SK-N-SH (cell line): ENCODE results near the gene XRN1.

Source experiments
- CHD2 ChIP-seq: fragments of 150-350 bp; IDR thresholded peaks from 2 replicates; pipeline ENCODE4 v1.6.1; 2018; ENCODE audit warnings: low read length; ENCODE audit not compliant: partially characterized antibody
- FOSL2 ChIP-seq: IDR thresholded peaks from 2 replicates; pipeline ENCODE4 v1.4.0; 2012; ENCODE audit warnings: low read depth, mild to moderate bottlenecking, moderate library complexity, borderline replicate concordance
- NFIC ChIP-seq: IDR thresholded peaks from 2 replicates; pipeline ENCODE4 v1.4.0; 2012; ENCODE audit warnings: borderline replicate concordance
- POLR2AphosphoS5 ChIP-seq: IDR thresholded peaks from 2 replicates; pipeline ENCODE4 v1.6.1; 2012; ENCODE audit warnings: low read depth, low read length
- SMC3 ChIP-seq: IDR thresholded peaks from 2 replicates; pipeline ENCODE4 v1.6.1; 2012; ENCODE audit warnings: low read depth, low read length, improper control_type of control experiment
- TAF1 ChIP-seq: IDR thresholded peaks from 2 replicates; pipeline ENCODE4 v1.6.1; 2012; ENCODE audit warnings: low read depth, mild to moderate bottlenecking, low read length, moderate library complexity, borderline replicate concordance
- TEAD4 ChIP-seq: IDR thresholded peaks from 2 replicates; pipeline ENCODE4 v1.4.0; 2012; ENCODE audit warnings: mild to moderate bottlenecking, borderline replicate concordance; ENCODE audit not compliant: insufficient read depth
- TF ChIP-seq, protein P1 (sequence below): fragments of 200-600 bp; sonication (generic); IDR thresholded peaks from 2 replicates; pipeline ENCODE4 v1.6.1; 2017; ENCODE audit warnings: antibody characterized with exemption, mild to moderate bottlenecking, moderate library complexity
- TF ChIP-seq, protein P2 (sequence below): IDR thresholded peaks from 2 replicates; pipeline ENCODE4 v1.4.0; 2012; ENCODE audit warnings: low read depth

DNA sequence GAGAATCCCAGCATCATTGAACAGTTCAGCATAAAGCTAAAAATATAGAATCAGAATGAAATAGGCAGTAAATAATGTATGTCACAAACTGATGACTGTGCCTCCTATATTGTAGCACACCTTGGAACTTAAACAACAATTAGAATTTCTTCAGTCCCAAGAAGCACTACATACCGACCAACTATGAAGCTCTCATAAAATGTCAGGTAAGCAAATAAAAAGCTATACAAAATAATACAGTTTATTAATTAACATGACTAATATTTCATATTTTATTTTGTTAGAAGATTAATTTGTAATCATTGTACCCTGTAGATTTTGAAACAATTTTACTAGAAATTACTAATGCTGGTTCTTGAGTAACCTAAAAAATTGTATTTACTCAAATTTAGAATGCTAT lies 137.4 kb downstream of the XRN1 start:
- TF ChIP-seq, protein P1, sequence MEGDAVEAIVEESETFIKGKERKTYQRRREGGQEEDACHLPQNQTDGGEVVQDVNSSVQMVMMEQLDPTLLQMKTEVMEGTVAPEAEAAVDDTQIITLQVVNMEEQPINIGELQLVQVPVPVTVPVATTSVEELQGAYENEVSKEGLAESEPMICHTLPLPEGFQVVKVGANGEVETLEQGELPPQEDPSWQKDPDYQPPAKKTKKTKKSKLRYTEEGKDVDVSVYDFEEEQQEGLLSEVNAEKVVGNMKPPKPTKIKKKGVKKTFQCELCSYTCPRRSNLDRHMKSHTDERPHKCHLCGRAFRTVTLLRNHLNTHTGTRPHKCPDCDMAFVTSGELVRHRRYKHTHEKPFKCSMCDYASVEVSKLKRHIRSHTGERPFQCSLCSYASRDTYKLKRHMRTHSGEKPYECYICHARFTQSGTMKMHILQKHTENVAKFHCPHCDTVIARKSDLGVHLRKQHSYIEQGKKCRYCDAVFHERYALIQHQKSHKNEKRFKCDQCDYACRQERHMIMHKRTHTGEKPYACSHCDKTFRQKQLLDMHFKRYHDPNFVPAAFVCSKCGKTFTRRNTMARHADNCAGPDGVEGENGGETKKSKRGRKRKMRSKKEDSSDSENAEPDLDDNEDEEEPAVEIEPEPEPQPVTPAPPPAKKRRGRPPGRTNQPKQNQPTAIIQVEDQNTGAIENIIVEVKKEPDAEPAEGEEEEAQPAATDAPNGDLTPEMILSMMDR = no peak
- no peak for TF ChIP-seq CHD2
- no peak for TF ChIP-seq TAF1
- TF ChIP-seq POLR2AphosphoS5 = no peak
- TF ChIP-seq TEAD4 = no peak
- TF ChIP-seq NFIC = no peak
- TF ChIP-seq FOSL2 = no peak
- no peak for TF ChIP-seq SMC3
- TF ChIP-seq, protein P2, sequence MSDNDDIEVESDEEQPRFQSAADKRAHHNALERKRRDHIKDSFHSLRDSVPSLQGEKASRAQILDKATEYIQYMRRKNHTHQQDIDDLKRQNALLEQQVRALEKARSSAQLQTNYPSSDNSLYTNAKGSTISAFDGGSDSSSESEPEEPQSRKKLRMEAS = no peak
